BLaER1 (cell line): ENCODE data around the gene ANO2.
A peak's percentile ranks its signal among the peaks of the same experiment; 100 is the strongest.
"Not testable (repeated sequence)": the region's sequence is repeated elsewhere in the genome, so short reads cannot be mapped to it uniquely, and the experiment has no call there.

Experiments used
- H3K27ac ChIP-seq: shearing (Covaris generic); formaldehyde crosslinking; 2 replicates; pipeline ENCODE4 v1.8.1; 2022
- H3K27me3 ChIP-seq: shearing (Covaris generic); formaldehyde crosslinking; 2 replicates; pipeline ENCODE4 v1.8.1; 2022
- H3K36me3 ChIP-seq: shearing (Covaris generic); formaldehyde crosslinking; 2 replicates; pipeline ENCODE4 v1.8.1; 2022
- H3K4me1 ChIP-seq: shearing (Covaris generic); formaldehyde crosslinking; 2 replicates; pipeline ENCODE4 v1.8.1; 2022
- H3K4me2 ChIP-seq: shearing (Covaris generic); formaldehyde crosslinking; 2 replicates; pipeline ENCODE4 v1.8.1; 2022
- H3K4me3 ChIP-seq: shearing (Covaris generic); formaldehyde crosslinking; 2 replicates; pipeline ENCODE4 v1.8.1; 2022
- H3K9ac ChIP-seq: shearing (Covaris generic); formaldehyde crosslinking; 2 replicates; pipeline ENCODE4 v1.8.1; 2022
- H3K9me3 ChIP-seq: shearing (Covaris generic); formaldehyde crosslinking; 2 replicates; pipeline ENCODE4 v1.8.1; 2022
- H4K20me1 ChIP-seq: shearing (Covaris generic); formaldehyde crosslinking; 2 replicates; pipeline ENCODE4 v1.8.1; 2022
- Cebpa-rat ChIP-seq: shearing (Covaris generic); IDR thresholded peaks from 2 replicates; pipeline ENCODE4 v1.8.1; 2022

ANO2 gene

GRCh38 chr12:5889381-5890047, 55.5 kb downstream of the ANO2 start:
- Histone ChIP-seq H3K4me2 (no peak overlapping the region), H3K9me3 (peaks cover 10% of the 10 kb centered on the region; the same call in 1 of the 2 replicates), H3K4me1 (no peaks in the 10 kb centered on the region), H3K27ac (no peak overlapping the region), H4K20me1 (no peaks in the 10 kb centered on the region), H3K27me3 (no peaks in the 10 kb centered on the region), H3K9ac (no peak overlapping the region), H3K36me3 (no peaks in the 10 kb centered on the region), H3K4me3 (no peak overlapping the region)
- TF ChIP-seq Cebpa-rat: no peak

DNA sequence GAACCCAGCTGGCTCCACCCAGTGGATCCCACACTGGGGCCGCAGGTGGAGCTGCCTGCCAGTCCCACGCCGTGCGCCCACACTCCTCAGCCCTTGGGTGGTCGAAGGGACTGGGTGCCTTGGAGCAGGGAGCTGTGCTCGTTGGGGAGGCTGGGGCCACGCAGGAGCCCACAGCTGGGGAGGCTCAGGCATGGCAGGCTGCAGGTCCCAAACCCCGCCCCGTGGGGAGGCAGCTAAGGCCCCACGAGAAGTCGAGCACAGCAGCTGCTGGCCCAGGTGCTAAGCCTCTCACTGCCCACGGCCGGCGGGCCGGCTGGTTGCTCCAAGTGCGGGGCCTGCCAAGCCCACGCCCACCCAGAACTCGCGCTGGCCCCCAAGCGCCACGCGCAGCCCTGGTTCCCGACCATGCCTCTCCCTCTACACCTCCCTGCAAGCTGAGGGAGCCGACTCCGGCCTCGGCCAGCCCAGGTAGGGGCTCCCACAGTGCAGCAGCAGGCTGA, 56.2 kb downstream of the ANO2 start:
- Histone ChIP-seq H3K27ac (no peak overlapping the region), H3K4me1 (no peaks in the 10 kb centered on the region), H3K9me3 (peaks cover 10% of the 10 kb centered on the region; the same call in 1 of the 2 replicates), H3K27me3 (no peaks in the 10 kb centered on the region), H3K4me2 (no peak overlapping the region), H3K36me3 (no peaks in the 10 kb centered on the region), H4K20me1 (no peaks in the 10 kb centered on the region), H3K4me3 (no peak overlapping the region), H3K9ac (no peak overlapping the region)
- TF ChIP-seq Cebpa-rat: no peak

- not testable (repeated sequence) for H3K4me1 ChIP-seq, H3K4me3 ChIP-seq, H4K20me1 ChIP-seq, H3K9ac ChIP-seq, H3K27ac ChIP-seq, H3K36me3 ChIP-seq, H3K27me3 ChIP-seq, H3K9me3 ChIP-seq
- H3K4me2 ChIP-seq: peak overlapping the region; percentile 7; the same call in 1 of the 2 replicates
Observed at GRCh38 chr12:5887819-5888218, 57.2 kb downstream of the ANO2 start.

GRCh38 chr12:5884866-5885265, 60.2 kb downstream of the ANO2 start:
- no peak overlapping the region for H3K4me3 ChIP-seq
- no peak for TF ChIP-seq Cebpa-rat
- H3K9me3 ChIP-seq: peaks cover 10% of the 10 kb centered on the region; the same call in 1 of the 2 replicates
- no peak overlapping the region for H3K4me2 ChIP-seq
- H4K20me1 ChIP-seq: no peaks in the 10 kb centered on the region
- no peak overlapping the region for H3K27ac ChIP-seq
- no peak overlapping the region for H3K9ac ChIP-seq
- H3K27me3 ChIP-seq: no peaks in the 10 kb centered on the region
- no peaks in the 10 kb centered on the region for H3K36me3 ChIP-seq
- peaks cover 7% of the 10 kb centered on the region for H3K4me1 ChIP-seq

GRCh38 chr12:5884285-5884684, 60.8 kb downstream of the ANO2 start:
- Histone ChIP-seq H3K4me1 (peaks cover 7% of the 10 kb centered on the region), H3K27me3 (no peaks in the 10 kb centered on the region), H4K20me1 (no peaks in the 10 kb centered on the region), H3K9me3 (peaks cover 7% of the 10 kb centered on the region; the same call in 1 of the 2 replicates), H3K4me3 (no peak overlapping the region), H3K4me2 (no peak overlapping the region), H3K27ac (no peak overlapping the region), H3K9ac (no peak overlapping the region), H3K36me3 (no peaks in the 10 kb centered on the region)
- TF ChIP-seq Cebpa-rat: no peak

DNA sequence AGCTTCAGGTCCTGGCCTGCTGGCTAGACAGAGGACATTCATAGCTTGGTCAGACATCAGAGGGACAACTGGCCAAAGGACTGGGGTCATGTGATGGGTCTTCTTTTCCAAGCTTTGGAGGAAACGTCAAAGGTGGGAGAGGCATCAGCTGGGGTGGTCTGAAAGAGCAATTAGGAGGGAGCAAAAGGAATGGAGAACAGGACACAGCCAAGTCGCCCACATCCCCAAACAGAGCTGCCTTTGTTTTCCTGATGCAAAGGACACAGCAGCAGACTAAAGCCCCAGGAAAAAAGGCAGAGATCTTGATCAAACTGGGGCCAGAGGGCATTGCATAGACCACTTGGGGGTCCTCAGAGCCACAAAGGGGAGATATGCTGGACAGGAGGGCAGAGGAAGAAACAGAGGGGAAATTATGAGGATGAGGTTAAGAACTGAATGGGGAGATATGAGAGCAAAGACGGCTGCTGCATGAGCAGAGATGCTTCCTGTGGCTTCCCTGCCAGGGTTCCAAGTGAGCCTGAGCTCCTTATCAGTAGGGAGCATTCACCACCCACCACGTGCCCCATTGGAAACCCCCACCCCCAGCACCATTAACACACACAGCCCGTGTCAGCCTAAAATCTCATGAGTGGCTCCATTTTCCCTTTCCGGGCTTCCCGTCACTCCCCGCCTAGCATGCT, 62.4 kb downstream of the ANO2 start:
- Histone ChIP-seq H3K9me3 (no peaks in the 10 kb centered on the region), H3K27me3 (no peaks in the 10 kb centered on the region), H3K27ac (no peak overlapping the region), H3K9ac (no peak overlapping the region), H3K4me2 (no peak overlapping the region), H3K36me3 (no peaks in the 10 kb centered on the region), H3K4me3 (no peak overlapping the region), H4K20me1 (no peaks in the 10 kb centered on the region), H3K4me1 (peaks cover 7% of the 10 kb centered on the region)
- no peak for TF ChIP-seq Cebpa-rat

DNA sequence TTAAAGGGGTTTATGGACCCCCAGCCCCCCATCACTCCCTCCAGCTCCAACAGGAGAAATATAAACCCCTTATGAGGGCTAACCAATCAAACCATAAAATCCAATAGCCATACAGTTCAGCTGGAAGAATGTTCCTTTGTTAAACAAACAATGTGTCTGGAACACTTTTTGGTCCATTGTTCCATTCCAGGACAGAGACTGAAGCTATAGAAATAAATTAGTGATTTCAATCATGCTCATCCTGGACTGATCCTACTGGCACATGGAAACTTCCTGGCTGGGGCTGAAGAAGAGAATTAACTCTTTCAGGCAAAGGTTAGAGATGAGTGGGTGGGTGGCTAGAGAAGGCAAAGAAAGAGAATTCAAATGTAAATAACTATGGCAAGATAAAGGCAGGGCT, 63.4 kb downstream of the ANO2 start:
- Histone ChIP-seq H3K4me1 (peaks cover 7% of the 10 kb centered on the region), H3K27me3 (no peaks in the 10 kb centered on the region), H4K20me1 (no peaks in the 10 kb centered on the region), H3K27ac (no peak overlapping the region), H3K4me2 (no peak overlapping the region), H3K9me3 (no peaks in the 10 kb centered on the region), H3K9ac (no peak overlapping the region), H3K4me3 (no peak overlapping the region), H3K36me3 (no peaks in the 10 kb centered on the region)
- TF ChIP-seq Cebpa-rat: no peak

GRCh38 chr12:5881101-5881606, 63.9 kb downstream of the ANO2 start:
- no peak overlapping the region for H3K27ac ChIP-seq
- no peaks in the 10 kb centered on the region for H3K9me3 ChIP-seq
- H3K4me1 ChIP-seq: peaks cover 7% of the 10 kb centered on the region
- no peaks in the 10 kb centered on the region for H3K27me3 ChIP-seq
- no peak for TF ChIP-seq Cebpa-rat
- no peak overlapping the region for H3K4me2 ChIP-seq
- H3K9ac ChIP-seq: no peak overlapping the region
- H4K20me1 ChIP-seq: no peaks in the 10 kb centered on the region
- H3K36me3 ChIP-seq: no peaks in the 10 kb centered on the region
- H3K4me3 ChIP-seq: no peak overlapping the region

- Histone ChIP-seq H3K27me3 (no peaks in the 10 kb centered on the region), H3K9ac (no peak overlapping the region), H3K4me3 (no peak overlapping the region), H3K9me3 (no peaks in the 10 kb centered on the region), H3K4me2 (no peak overlapping the region), H3K36me3 (no peaks in the 10 kb centered on the region), H4K20me1 (no peaks in the 10 kb centered on the region), H3K27ac (no peak overlapping the region), H3K4me1 (peaks cover 7% of the 10 kb centered on the region)
- TF ChIP-seq Cebpa-rat: no peak
Observed at GRCh38 chr12:5875851-5876250, 69.2 kb downstream of the ANO2 start.

GRCh38 chr12:5874514-5874913, 70.5 kb downstream of the ANO2 start:
- no peak for TF ChIP-seq Cebpa-rat
- no peaks in the 10 kb centered on the region for H3K27me3 ChIP-seq

More at GRCh38 chr12:5874514-5874913, 70.5 kb downstream of the ANO2 start:
- no peaks in the 10 kb centered on the region for H3K9me3 ChIP-seq
- no peak overlapping the region for H3K27ac ChIP-seq
- no peak overlapping the region for H3K9ac ChIP-seq
- H3K4me1 ChIP-seq: peaks cover 7% of the 10 kb centered on the region
- H3K4me2 ChIP-seq: no peak overlapping the region
- no peak overlapping the region for H3K4me3 ChIP-seq
- no peaks in the 10 kb centered on the region for H3K36me3 ChIP-seq
- no peaks in the 10 kb centered on the region for H4K20me1 ChIP-seq
